Measurements from ENCODE around the gene PDE6A.

DNA sequence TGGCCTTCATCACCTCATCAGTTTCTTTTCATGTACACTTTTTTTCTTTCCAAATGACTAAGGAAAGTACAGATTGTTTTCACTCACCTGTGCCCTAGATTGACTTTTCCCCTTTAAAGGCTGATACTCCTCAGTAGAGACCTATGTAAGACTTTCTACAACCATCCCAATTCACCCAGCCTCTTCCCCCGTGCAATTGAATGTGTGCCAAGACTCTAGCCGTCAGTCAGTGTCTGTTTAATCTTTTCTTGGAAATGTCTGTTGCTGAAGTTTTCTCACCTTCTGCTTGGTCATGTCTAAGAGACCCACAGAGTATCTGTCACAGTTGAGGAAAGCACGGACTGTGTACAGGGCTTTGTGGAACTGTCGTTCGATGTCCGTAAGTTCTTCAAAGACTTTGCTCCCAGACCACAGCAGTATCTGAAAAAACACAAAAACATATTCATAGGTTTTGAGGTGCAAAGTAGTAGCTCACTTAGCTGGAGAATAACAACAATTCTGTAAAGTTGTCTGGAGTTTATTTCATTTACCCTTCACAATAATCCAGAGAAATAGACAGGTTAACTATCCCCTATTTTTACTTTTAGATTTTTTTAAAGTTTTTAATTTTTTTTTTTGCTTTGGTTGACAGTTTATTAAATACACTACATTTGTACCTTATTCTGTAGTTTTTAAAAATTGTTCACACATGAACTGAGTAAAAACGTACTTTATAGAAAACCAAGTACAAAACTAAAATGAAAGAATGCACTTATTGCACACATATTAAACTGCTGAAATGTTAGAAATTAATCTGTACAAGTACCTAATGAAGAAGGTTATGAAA, 13.6 kb downstream of the PDE6A start:
- TF ChIP-seq, protein P1, sequence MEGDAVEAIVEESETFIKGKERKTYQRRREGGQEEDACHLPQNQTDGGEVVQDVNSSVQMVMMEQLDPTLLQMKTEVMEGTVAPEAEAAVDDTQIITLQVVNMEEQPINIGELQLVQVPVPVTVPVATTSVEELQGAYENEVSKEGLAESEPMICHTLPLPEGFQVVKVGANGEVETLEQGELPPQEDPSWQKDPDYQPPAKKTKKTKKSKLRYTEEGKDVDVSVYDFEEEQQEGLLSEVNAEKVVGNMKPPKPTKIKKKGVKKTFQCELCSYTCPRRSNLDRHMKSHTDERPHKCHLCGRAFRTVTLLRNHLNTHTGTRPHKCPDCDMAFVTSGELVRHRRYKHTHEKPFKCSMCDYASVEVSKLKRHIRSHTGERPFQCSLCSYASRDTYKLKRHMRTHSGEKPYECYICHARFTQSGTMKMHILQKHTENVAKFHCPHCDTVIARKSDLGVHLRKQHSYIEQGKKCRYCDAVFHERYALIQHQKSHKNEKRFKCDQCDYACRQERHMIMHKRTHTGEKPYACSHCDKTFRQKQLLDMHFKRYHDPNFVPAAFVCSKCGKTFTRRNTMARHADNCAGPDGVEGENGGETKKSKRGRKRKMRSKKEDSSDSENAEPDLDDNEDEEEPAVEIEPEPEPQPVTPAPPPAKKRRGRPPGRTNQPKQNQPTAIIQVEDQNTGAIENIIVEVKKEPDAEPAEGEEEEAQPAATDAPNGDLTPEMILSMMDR (IDR thresholded peaks at IDR 0.05; ENCODE audit: low read depth, low read length) = no peak
- TF ChIP-seq EZH2phosphoT487 (IDR thresholded peaks at IDR 0.05; ENCODE audit: low read depth) = no peak
